Colon (tissue), 2 donors: ENCODE data around the gene AFAP1L2.
"Not testable (repeated sequence)": the region's sequence is repeated elsewhere in the genome, so short reads cannot be mapped to it uniquely, and the experiment has no call there.

ENCODE experiments used
- FAIRE-seq: peaks from 2 replicates; lab custom pipeline; 2012; peaks lifted over from hg19 to GRCh38; lab: Jason Lieb, UNC
- donor health status: control.
- donor health status: control.

Gene AFAP1L2

DNA sequence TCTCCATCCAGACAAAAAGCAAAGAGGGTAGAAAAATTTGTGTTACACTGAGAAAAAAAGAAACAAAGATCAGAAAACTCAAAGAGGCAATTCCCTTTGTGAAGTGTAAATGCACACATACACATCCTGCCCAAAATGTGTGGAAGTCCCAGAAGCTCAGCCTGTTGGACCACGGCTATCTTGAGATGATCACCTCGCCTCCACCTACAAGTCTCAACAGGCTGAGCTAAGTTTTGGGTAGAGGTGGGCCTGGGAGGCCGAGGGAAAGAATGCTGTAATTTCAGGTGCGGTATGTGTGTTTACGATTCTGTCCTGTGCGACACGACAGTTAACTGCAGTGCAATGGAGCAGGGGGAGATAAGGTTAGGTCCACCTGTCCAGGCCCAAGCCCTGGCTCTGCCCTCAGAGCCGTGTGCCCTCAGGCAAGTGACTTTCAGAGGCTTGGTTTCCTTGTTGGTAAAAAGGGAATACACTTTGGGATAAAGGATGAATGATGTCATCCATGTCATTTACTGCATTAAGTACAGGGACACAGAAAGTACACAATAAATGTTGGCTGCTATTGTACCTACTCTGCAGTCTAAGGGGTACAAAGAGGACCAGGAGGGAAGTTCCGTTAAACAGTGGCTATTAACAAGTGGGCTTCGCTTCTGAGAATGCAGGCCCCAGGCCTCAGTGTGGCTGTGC, 67.3 kb downstream of the AFAP1L2 start:
- no peak for FAIRE-seq

- no peak for FAIRE-seq
These were observed 68.7 kb downstream of the AFAP1L2 start for GRCh38 chr10:114335614-114336013.

GRCh38 chr10:114334301-114334700, 70.0 kb downstream of the AFAP1L2 start:
- no peak for FAIRE-seq

- FAIRE-seq, result not testable (repeated sequence)
These were observed 70.9 kb downstream of the AFAP1L2 start for GRCh38 chr10:114333441-114333840.

DNA sequence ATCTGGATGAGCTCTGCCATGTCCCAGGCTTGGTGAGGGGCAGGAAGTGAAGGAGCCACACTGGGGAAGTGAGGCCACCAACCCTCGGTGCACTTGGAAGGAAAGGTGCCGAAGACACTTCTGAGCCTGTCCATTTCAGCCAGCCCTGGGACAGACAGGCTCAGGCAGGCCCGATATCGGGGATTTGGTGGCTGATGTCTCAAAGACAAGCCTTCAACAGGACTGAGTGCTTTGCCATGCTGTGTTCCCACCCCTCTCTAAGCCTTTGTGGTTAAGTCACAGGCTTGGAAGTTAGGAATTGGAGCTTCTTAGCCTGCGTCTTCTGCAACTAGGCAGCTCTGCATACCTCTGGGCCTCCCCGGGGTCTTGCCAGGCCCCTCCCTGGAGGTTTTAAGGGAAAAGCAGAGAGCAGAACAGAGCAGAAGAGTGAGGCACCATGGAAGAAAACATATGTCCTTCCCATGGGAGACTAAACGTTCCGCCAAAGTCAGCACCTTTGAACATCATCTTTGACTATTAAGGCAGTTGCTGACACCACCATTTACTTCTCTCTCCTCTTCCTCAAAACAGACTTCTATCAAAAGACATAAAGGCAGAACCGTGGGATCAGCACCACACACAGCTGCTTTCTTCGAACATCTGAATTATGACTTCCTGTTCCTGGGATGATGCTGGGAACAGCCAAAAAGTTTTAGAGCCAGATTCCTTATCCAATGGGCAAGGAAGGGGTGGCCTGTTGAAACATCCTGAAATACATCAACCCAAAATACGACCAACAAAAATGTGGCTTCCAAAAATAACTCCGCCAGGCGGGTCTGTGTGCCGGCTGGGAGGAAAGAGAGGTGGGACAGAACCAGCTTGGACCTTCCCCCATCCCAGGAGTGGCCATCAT, 71.8 kb downstream of the AFAP1L2 start:
- no peak for FAIRE-seq

- no peak for FAIRE-seq
These were observed 74.5 kb downstream of the AFAP1L2 start for GRCh38 chr10:114329634-114330365.

GRCh38 chr10:114328874-114329273, 75.4 kb downstream of the AFAP1L2 start:
- no peak for FAIRE-seq

DNA sequence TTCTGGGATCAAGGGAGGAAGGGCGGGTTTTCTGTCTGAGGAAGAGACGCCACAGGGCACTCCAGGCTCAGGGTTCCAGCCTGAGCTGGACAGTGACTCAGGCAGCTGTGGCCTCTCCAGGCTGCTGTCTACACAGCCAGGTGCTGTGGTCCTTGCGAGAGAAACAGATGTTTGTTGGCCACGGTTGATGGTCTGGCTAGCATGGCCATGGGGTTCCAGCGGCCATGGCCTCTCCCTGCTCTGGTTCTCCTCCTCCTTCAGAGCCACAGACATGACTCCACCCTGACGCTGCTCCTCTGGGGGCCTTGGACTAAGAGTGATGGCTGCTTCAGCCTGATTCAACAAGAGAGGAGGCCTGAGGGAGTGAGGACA, 75.9 kb downstream of the AFAP1L2 start:
- no peak for FAIRE-seq

DNA sequence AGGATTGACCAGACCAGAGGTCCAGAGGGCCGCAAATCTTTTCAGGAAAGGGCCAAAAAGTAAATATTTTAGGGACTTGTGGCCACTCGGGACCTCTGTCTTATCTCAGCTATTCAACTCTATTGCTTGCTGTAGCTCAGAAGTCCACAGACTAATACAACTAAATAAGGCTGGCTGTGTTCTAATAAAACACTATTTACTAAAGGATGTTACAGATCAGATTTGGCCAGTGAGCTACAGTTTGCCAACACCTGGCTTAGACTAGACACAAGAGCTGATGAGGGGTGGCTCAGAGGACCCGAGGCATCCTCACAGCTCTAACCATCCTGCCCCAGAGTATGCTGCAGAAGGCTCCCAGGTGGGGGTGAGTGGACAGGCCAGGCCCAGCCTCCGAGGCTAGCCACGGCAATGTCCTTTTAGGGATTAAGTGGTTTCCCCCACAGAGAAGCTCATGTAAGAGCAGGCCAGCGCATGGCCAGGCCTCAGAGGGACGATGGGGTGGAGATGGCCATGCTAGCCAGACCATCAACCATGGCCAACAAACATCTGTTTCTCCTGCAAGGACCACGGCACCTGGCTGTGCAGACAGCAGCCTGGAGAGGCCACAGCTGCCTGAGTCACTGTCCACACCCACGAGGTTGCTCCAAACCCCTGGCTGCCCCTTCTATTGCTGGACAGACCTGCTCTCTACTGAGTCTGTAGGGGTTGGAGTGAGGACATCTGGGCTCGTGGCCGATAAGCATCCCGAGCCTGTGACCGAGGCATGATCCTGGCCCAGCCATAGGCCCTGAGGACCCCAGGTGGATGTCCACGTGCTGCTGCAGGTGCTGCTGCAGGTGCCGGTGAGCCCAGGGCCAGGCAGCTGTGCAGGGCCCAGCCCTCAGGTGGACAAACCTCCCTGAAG, 76.5 kb downstream of the AFAP1L2 start:
- FAIRE-seq, result no peak

GRCh38 chr10:114326795-114327194, 77.5 kb downstream of the AFAP1L2 start:
- no peak for FAIRE-seq

DNA sequence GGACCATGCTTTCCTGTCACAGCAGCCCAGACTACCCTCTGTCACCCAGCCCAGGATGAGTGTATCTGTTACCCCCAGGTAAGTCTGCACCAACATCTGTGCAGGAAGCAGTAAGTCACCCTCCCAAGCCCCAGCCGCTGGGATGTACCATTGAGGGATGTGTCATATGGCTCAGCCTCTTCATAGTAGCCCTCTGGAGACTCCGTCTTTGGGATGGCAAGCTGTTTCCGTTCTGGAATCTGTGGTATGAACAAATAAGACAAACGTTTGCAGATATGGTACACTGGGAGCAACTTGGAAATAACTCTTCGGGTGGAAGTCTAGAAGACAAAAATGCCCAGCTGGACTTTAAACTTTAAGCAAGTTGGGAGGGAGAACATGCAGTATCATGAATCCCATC, 81.3 kb downstream of the AFAP1L2 start:
- no peak for FAIRE-seq

- no peak for FAIRE-seq
These were observed 82.0 kb downstream of the AFAP1L2 start for GRCh38 chr10:114322344-114322743.

DNA sequence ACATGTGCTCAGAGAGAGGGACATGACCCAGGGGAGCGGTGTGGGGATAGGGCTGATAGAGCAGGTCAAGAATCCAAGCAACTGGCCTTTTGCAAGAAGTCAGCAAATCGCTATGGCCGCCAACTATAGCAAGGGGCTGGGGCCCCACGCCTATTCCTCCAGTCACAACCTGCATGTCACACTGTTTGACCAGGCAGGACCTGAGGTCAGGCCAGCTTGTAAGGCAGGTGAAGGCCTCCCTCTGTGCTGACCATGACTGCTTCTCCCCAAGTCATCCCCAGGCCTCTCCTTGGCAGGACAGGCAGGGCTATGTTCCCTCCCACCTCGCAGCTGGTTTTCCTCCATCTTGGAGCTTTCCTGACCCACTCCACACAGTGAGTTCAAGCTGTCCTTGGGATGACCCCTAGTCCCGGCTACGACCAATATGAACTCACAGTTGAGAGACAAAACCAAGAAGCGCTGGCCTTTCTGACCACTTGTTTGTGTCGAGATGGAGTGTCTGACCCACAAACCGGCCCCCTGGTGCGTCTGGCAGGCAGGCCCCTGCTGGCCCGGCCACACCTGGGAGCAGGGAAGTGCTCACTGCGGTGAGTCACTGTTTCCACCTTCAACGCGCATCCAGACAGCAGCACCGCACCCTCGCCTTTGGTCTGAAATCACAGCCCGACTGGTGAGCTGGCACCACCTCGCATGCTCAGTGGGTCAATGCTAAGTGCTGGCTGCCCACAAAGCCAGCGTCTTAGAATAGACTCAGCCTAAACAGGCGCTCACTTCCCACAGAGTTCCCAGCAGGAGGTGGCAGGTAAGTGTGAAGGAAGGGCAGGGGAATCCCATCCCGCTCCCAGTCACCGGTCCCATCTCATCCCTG, 83.8 kb downstream of the AFAP1L2 start:
- FAIRE-seq, result no peak

GRCh38 chr10:114319406-114320248, 84.7 kb downstream of the AFAP1L2 start:
- no peak for FAIRE-seq

DNA sequence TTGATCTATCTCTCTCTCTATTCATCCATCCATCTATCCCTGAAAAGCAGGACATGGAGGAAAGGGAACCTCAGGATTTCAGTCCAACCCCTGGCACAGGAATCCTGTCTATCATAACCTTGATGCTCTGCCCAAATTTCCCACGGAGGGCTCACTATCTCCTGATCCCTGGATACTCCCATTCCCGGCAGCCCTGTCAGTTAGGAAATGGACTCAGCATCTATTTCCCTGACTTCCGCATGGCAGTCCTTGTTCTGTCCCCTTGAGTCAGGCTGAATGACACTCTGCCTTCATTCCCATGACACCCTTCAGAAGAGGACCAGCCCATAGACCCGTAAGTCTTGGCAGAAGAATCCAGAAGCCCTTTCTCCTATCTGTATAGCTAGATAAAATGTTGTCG, 87.6 kb downstream of the AFAP1L2 start:
- no peak for FAIRE-seq

GRCh38 chr10:114315566-114316420, 88.5 kb downstream of the AFAP1L2 start:
- no peak for FAIRE-seq

GRCh38 chr10:114313866-114314265, 90.4 kb downstream of the AFAP1L2 start:
- FAIRE-seq, result no peak

DNA sequence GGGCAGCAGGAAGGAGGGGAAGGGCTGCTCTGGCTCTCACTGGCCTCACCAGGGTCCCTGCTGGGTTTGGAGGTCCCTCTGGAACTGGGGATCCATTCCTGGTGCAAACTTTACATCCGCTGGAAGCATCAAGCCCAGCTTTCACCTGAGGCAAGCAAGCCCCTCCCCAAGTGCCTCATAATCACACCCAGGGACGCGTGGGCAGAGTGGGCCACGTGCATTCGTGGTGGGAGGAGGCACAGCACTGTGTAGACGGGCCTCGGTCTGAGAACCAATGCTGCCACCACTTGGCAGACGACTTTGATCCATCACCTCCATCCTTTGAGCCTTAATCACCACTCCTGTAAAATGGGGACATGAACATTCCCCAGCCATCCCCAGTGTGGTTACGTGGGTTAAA, 91.2 kb downstream of the AFAP1L2 start:
- no peak for FAIRE-seq
